ENCODE results near the gene HMGCS2.

HMGCS2 gene

DNA sequence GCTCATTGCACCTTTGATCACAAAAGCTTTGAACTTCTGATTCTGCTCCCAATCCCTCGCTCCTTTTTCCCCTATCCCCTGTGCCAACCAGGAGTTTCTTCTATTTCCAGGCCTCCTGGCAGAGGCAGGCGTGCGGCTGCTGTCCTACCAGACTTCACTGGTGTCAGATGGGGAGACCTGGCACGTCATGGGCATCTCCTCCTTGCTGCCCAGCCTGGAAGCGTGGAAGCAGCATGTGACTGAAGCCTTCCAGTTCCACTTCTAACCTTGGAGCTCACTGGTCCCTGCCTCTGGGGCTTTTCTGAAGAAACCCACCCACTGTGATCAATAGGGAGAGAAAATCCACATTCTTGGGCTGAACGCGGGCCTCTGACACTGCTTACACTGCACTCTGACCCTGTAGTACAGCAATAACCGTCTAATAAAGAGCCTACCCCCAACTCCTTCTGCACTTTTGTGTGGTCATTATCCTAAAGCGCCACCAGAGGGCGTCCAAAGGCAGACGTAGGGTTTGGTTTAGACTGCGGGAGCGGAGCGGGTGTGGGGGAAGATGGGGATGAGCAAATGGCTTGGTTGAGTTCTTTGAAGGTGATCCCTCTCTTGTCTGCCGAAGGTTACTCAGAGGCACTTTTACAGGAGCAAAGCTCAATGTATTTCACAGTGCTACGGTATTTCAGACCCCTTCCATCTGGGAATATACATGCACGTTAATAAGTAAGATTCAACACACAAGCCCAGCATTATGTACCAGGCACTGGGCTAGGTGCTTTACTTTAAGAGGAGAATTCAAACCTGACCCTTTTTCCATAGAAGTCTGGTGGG, 24.7 kb downstream of the HMGCS2 start:
- peak; percentile 78 for TF ChIP-seq CTCF (IDR thresholded peaks at IDR 0.05; ENCODE audit: insufficient read depth, missing control alignments)
- DNase-seq (ENCODE audit: insufficient read length, low spot score) (peak; percentile 50), FAIRE-seq (no peak)

DNA sequence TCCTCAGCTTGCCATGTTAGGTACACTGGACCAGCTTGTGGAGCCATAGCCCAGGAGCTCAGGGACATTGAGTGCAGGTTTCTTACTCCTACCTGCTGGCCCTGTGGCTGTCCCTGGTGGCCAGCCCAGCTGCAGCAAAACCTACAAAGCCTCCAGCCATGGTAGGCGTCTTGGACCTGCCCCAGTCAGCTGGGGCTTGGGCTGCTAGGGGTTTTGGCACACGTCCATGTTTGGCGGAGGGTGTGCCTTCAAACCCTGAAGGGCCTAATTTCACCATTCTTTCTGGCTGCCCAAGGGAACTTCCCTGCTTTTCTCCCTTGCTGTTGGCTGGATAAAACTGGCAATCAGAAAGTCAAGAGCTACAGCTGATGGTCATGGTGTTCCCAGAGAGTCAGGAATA, 25.4 kb downstream of the HMGCS2 start:
- no peak for TF ChIP-seq CTCF (IDR thresholded peaks at IDR 0.05; ENCODE audit: insufficient read depth, missing control alignments)
- DNase-seq (ENCODE audit: insufficient read length, low spot score) (no peak), FAIRE-seq (no peak)

DNA sequence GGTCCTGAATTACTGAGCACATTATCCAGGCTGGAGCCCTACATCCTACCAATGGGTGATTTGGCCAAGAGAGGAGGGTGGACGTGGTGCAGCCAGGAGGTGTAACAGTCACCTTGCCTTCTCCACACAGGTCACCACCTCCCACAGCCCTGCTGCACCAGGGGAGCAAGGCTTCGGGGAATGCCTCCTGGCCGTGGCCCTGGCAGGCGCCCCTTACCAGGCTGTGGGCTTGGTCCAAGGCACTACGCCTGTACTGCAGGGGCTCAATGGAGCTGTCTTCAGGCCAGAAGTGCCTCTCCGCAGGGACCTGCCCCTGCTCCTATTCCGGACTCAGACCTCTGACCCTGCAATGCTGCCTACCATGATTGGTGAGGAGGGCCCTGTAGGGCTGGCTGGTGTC, 26.0 kb downstream of the HMGCS2 start:
- TF ChIP-seq CTCF (IDR thresholded peaks at IDR 0.05; ENCODE audit: insufficient read depth, missing control alignments): no peak
- FAIRE-seq (no peak), DNase-seq (ENCODE audit: insufficient read length, low spot score) (no peak)

- DNase-seq (ENCODE audit: insufficient read length, low spot score): no peak
- TF ChIP-seq CTCF (IDR thresholded peaks at IDR 0.05; ENCODE audit: insufficient read depth, missing control alignments): no peak
- no peak for FAIRE-seq
These were observed 26.5 kb downstream of the HMGCS2 start for GRCh38 chr1:119742202-119742601.

DNA sequence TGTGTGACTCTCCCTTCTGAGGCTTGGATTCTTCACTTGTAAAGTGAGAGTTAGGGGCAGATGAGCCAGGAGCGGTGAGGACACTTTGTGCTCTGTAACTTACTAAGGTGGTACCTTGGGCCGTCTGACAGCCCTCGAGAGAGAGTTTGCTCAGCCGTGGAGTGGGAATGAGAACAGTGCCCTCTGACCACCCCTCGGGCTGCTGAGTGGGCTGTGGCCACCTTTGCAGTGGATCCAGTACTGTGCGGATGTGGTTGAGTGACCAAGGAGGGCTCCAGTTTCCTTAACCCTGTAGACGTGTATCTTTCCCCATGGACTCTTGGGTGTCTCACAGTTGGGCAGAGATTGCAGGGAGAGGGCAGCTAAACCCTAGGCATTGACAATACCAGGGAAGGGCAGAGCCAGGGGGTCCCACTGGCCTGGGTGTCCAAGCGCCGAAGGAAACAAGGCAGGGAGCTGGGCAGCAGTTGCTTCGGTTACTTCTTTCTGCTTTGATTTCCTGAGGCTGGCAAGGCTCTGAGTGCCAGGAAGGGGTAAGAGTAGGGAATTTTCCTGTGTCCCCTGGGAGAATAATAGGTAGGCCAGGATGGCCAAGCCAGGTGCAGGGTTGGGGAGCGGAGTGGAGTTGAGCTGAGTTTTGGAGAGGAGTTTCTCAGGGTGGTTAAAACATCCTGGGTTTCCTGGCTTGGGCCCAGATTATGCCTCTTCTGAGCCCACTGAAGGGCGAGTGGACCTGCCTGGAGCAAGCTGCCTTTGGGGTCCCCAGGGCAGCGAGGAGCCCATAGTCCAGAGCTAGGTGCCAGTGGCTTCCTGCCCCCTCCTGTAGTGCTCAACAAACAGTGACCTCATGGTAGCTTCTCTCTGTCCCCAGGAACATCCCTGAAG, 27.6 kb downstream of the HMGCS2 start:
- no peak for DNase-seq (ENCODE audit: insufficient read length, low spot score)
- no peak for TF ChIP-seq CTCF (IDR thresholded peaks at IDR 0.05; ENCODE audit: insufficient read depth, missing control alignments)
- no peak for FAIRE-seq

DNA sequence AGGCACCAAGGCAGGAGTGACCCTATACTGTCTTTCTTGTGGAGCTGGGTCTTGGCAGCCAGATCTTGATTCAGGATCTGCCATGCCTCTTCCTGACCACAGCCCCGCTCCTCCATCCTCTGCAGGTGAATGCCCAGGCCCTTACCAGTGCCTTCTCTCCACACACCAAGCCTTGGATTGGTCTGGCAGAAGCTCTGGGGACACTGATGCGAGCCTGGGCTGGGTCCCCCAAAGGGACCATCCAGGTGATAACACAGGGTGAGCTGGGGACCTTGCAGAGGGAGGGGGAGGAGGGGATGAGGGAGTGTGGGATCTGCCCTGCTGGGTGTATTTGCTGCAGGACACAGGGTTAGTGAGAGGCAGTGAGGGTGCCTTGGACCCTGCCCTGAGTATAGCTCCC, 28.4 kb downstream of the HMGCS2 start:
- FAIRE-seq (no peak), DNase-seq (ENCODE audit: insufficient read length, low spot score) (no peak)
- no peak for TF ChIP-seq CTCF (IDR thresholded peaks at IDR 0.05; ENCODE audit: insufficient read depth, missing control alignments)
